NCI-H1417 treated with DMSO at 0.1 percent for 48 hours (cell line): Measurements from ENCODE around the gene CIROP.

Experiments
- DNase-seq: peaks from one replicate; lab custom pipeline; 2025; lab: John Stamatoyannopoulos, UW

The CIROP gene

DNA sequence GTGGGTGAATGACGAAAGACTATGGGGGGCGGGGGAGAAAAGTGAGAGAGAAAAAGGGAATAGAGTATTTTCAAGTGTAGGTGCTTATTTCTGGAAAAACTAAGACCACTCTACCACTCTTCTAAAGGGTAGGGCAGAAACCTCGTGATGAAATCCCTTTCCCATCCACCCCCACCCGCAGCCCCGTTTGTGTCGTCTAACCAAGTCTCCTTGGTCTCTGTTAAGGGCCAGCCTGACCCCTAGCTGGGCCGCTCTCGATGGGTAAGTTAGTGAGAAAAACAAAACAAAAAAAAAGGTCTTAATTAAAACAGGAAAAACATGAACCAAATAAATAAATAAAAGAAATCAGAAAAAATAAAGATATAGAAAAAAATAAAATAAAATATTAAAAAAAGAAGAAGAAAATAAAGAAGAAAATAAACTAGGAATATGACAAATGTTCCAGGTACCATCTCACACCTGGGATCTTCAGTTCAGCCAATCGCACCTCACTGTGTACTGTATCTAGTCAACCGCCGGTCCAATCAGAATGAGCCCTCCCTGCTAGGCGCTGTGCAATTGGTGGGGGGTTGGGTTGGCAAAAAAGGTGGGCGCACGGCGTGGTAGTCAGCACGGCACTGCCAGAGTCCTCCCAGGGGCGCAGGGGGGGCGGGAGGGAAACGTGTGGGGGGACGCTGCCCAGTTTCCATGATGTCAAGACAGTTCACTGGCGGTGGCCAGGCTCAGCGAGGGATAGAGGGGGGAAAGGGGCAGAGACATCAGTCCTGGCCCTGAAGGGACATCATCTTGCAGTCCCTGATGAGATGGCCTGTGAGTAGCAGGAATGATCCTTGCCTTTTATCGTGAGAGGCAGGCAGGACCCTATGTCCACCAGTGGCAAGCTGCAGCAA lies 37.7 kb downstream of the CIROP start:
- no peak for DNase-seq

- no peak for DNase-seq
Observed at GRCh38 chr14:23066368-23066767, 38.4 kb downstream of the CIROP start.

GRCh38 chr14:23063601-23064000 lies 41.2 kb downstream of the CIROP start:
- DNase-seq = no peak

DNA sequence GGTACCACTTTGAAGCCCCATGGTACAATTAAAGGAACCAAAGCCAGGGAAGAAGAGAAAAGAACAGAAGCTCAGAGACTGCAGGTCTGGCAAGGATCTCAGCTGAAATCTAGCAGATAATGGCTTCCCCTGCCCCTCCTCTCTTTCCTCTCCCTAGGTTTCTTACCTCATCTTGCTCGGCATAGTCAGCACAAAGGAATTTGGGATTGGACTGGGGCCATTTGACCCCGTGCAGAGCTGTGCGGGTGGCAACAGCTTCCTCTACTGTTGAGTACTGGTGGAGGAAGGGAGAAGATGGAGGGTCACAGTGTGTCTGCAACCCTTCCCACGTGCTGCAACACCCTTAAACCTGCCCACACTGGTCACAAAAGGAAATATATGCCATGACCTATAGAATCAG lies 42.8 kb downstream of the CIROP start:
- no peak for DNase-seq

DNA sequence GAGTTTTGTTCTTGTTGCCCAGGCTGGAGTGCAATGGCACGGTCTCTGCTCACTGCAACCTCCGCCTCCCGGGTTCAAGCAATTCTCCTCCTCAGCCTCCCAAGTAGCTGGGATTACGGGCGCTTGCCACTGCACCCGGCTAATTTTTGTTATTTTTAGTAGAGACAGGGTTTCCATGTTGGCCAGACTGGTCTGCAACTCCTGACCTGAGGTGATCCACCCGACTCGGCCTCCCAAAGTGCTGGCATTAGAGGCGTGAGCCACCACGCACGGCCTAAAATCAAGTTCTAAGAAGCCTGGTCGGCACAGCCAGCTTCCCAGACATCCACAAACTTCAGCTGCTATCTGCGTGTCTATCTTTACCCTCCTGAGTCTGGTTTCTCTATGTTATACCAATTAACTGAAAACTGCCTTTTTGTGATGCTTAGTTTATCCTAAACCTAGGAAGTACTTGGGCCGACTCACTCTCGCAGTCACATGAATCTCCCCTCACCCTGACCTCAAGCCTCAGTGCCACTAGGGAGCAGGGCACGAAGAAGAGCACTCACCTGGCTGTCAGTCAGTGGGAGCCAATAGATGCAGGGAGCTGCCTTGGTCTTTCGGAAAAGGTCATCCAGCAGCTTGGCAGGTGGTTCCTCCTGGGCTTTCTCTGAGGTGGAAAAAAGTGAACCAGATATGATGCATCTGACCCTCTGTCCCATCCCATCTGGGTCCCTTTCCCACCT lies 44.1 kb downstream of the CIROP start:
- DNase-seq = no peak

GRCh38 chr14:23058654-23059504 lies 45.9 kb downstream of the CIROP start:
- DNase-seq = no peak

GRCh38 chr14:23057757-23058653 lies 46.8 kb downstream of the CIROP start:
- DNase-seq = no peak

DNA sequence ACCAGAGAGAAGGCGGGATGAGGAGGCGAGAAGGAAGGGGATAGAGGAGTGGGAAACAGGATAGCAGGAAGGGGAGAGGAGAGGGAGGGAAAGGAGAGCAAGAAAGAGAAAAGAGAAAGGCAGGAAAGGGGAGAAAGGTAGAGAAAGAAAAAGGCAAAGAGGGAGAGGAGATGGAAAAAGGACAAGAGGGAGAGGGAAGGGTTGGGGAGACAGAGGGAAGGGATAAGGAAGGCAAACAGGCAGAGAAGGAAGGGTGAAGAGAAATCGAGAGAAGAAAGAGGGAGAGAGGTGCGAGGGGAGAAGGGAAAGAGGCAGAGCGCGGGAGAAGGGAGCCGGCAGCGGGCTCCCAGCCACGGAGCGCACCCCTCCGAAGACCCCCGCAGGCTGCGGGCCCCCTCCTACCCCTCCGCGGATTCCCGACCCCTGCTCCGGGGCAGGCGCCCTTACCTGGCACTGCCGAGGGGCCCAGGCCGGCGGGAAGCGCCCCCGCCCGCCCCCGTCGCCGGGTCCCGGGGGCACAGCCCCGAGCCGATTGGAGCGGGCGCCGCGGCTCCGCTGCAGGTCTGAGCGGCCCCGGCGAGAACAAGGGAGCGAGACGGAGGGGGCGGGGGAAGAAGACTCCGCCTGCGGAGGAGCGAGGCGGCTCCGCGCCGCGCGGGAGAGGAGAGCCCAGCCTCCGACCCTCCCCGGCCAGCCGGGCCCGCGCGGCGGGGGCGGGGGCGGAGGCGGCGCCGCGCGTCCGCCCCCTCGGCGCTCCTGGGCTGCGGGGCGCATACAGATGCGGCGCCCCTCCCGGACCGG lies 47.6 kb downstream of the CIROP start, which contains the start of gene CDH24:
CDH24 (minus strand) TSS at position 565 of the 801 bp plus-strand sequence. CDS start 1,787 bp downstream, outside the sequence.
- no peak for DNase-seq

- no peak for DNase-seq
Observed at GRCh38 chr14:23056145-23056955, 48.4 kb downstream of the CIROP start.

DNA sequence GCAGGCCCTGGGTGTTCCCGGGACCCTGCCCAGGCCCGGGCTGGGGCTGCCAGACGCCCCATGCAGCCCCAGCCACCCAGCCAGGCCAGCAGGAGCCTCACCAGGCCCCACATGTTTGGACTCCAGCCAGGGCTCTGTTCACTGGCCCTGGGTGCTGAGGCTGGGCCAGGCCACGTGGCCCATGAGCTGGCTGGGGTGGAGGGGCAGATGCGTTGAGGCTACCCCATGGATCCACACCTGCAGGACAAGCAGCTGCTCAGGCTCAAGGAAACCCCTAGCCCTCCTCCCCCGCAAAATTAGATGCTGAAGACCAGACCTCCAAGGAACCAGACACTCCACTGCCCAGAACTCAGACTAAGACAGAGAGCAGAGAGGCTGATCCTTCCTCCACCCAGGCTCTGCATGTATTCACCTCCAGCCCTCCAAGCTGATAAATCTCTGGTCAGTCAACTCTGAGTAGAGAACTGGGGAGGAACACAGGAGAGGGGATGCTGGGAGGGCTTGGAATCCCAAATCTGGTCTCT lies 49.1 kb downstream of the CIROP start:
- no peak for DNase-seq

- no peak for DNase-seq
Observed at GRCh38 chr14:23055147-23055550, 49.6 kb downstream of the CIROP start.

- DNase-seq = no peak
Observed at GRCh38 chr14:23054000-23054811, 50.6 kb downstream of the CIROP start.

- DNase-seq = no peak
Observed at GRCh38 chr14:23053426-23053825, 51.4 kb downstream of the CIROP start.

- no peak for DNase-seq
Observed at GRCh38 chr14:23052671-23053070, 52.1 kb downstream of the CIROP start.

- no peak for DNase-seq
Observed at GRCh38 chr14:23052182-23052623, 52.6 kb downstream of the CIROP start.

DNA sequence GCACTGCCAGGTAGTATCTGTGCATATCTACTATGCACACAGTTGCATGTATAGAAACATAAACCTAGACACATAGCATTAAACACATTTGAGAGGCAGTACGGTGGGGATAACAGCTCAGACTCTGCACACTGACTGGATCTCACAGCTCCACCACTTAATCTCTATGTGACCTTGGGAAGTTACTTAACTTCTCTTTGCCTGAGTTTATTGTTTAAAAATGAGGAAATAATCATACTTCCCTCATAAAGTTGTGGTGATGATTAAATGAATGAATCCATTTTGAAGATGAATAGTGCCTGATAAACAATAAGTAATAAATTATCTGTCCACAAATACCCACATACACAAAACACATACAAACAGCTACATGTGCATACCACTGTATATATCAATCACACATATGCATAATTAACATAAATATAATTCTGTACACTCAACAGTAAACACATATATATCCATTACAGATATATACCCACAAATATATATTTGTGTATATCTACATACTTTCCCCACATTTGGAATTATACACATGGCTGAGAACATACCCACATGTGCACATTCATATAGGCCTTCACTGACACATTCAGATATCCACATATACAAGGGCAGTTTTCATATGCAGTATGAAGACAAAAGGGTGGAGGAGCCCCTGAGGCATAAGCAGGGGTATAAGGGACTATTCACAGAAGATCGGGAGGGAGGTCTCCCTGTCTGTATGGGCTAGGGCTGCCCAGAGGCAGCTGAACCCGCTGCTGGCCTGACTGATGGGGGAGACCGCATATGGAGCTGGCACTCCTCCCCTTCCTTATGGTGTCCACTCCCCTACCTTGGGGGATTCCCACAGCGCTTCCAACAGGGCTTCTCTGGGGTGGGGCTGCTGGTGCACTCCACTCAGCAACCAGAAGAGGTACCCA lies 53.4 kb downstream of the CIROP start:
- no peak for DNase-seq
